Activated CD4-positive, alpha-beta T cell treated with anti-CD3 and anti-CD28 coated beads, Interleukin-2, amount 50 U/mL, for 1 hour (primary cell): Measurements from ENCODE around the gene SEMA4C.

Source experiments
- DNase-seq: peaks from one replicate; pipeline ENCODE4 v3.0.0-alpha.2; 2020

SEMA4C gene

GRCh38 chr2:96839875-96840850 lies 29.7 kb downstream of the SEMA4C start:
- DNase-seq: no peak

GRCh38 chr2:96839293-96839874 lies 30.5 kb downstream of the SEMA4C start:
- DNase-seq: peak; percentile 78

- no peak for DNase-seq
These were observed 31.3 kb downstream of the SEMA4C start for GRCh38 chr2:96838345-96839292.

GRCh38 chr2:96837575-96837974 lies 32.3 kb downstream of the SEMA4C start:
- no peak for DNase-seq

GRCh38 chr2:96835830-96836229 lies 34.0 kb downstream of the SEMA4C start:
- DNase-seq: no peak

- DNase-seq: no peak
These were observed 36.9 kb downstream of the SEMA4C start for GRCh38 chr2:96832754-96833507.

- no peak for DNase-seq
These were observed 37.5 kb downstream of the SEMA4C start for GRCh38 chr2:96832408-96832753.

- no peak for DNase-seq
These were observed 38.2 kb downstream of the SEMA4C start for GRCh38 chr2:96831679-96832078.

- DNase-seq: no peak
These were observed 39.8 kb downstream of the SEMA4C start for GRCh38 chr2:96830044-96830562.

- no peak for DNase-seq
These were observed 41.0 kb downstream of the SEMA4C start for GRCh38 chr2:96828874-96829273.

- DNase-seq: no peak
These were observed 41.4 kb downstream of the SEMA4C start for GRCh38 chr2:96828436-96828835.

GRCh38 chr2:96826546-96827278 lies 43.2 kb downstream of the SEMA4C start:
- DNase-seq: no peak

- DNase-seq: no peak
These were observed 44.8 kb downstream of the SEMA4C start for GRCh38 chr2:96825057-96825456.

- DNase-seq: no peak
These were observed 45.6 kb downstream of the SEMA4C start for GRCh38 chr2:96824079-96824870.

GRCh38 chr2:96823198-96823597 lies 46.7 kb downstream of the SEMA4C start:
- no peak for DNase-seq

GRCh38 chr2:96822786-96823185 lies 47.1 kb downstream of the SEMA4C start:
- DNase-seq: no peak

- no peak for DNase-seq
These were observed 48.7 kb downstream of the SEMA4C start for GRCh38 chr2:96821113-96821675.

GRCh38 chr2:96819876-96820511 lies 49.9 kb downstream of the SEMA4C start:
- DNase-seq: no peak

GRCh38 chr2:96819128-96819875 lies 50.6 kb downstream of the SEMA4C start:
- no peak for DNase-seq
